GM08714 (cell line): Measurements from ENCODE around the gene ZNF836.

Experiments
- H3K4me3 ChIP-seq: fragments of 200-500 bp; sonication (Bioruptor generic); 2 replicates; pipeline ENCODE4 v1.5.1; 2014; ENCODE audit warnings: mild to moderate bottlenecking, low read length, inconsistent platforms
- ZNF274 ChIP-seq: IDR thresholded peaks from 2 replicates; pipeline ENCODE4 v1.6.1; 2012; ENCODE audit warnings: mild to moderate bottlenecking, low read depth, low read length

Gene ZNF836

GRCh38 chr19:52140032-52140710 is 31.2 kb downstream of the ZNF836 start:
- TF ChIP-seq ZNF274 = no peak
- no peak overlapping the region; the same call in 1 of the 2 replicates for H3K4me3 ChIP-seq

GRCh38 chr19:52139252-52140031 is 32.0 kb downstream of the ZNF836 start, which contains the start of gene ZNF616:
Gene ZNF616 (minus strand): TSS chr19:52139938. CDS start chr19:52130512, 9,426 bp downstream.
- TF ChIP-seq ZNF274 = no peak

GRCh38 chr19:52138983-52139251 is 32.5 kb downstream of the ZNF836 start:
- TF ChIP-seq ZNF274 = no peak
- peak overlapping the region; percentile 93 for H3K4me3 ChIP-seq

More at GRCh38 chr19:52139252-52140031, 32.0 kb downstream of the ZNF836 start, which contains the start of gene ZNF616:
- H3K4me3 ChIP-seq = peak within 1 kb of the TSS; percentile 93

- no peak for TF ChIP-seq ZNF274
- peak overlapping the region; percentile 93 for H3K4me3 ChIP-seq
Measured at GRCh38 chr19:52138278-52138982, 33.0 kb downstream of the ZNF836 start.

- TF ChIP-seq ZNF274 = no peak
- H3K4me3 ChIP-seq = no peak overlapping the region
Measured at GRCh38 chr19:52120286-52120685, 51.1 kb downstream of the ZNF836 start.

- no peak overlapping the region for H3K4me3 ChIP-seq
- peak; percentile 99 for TF ChIP-seq ZNF274
Measured at GRCh38 chr19:52115526-52116053, 55.8 kb downstream of the ZNF836 start.

- TF ChIP-seq ZNF274 = no peak
- no peak overlapping the region for H3K4me3 ChIP-seq
Measured at GRCh38 chr19:52114691-52115090, 56.7 kb downstream of the ZNF836 start.

- TF ChIP-seq ZNF274 = no peak
- no peak overlapping the region for H3K4me3 ChIP-seq
Measured at GRCh38 chr19:52112624-52113023, 58.8 kb downstream of the ZNF836 start.

GRCh38 chr19:52110780-52111179 is 60.6 kb downstream of the ZNF836 start:
- TF ChIP-seq ZNF274 = no peak
- no peak overlapping the region for H3K4me3 ChIP-seq
